ENCODE results near the gene PEMT.
"Not testable (repeated sequence)": the region's sequence is repeated elsewhere in the genome, so short reads cannot be mapped to it uniquely, and the experiment has no call there.

Gene PEMT

DNA sequence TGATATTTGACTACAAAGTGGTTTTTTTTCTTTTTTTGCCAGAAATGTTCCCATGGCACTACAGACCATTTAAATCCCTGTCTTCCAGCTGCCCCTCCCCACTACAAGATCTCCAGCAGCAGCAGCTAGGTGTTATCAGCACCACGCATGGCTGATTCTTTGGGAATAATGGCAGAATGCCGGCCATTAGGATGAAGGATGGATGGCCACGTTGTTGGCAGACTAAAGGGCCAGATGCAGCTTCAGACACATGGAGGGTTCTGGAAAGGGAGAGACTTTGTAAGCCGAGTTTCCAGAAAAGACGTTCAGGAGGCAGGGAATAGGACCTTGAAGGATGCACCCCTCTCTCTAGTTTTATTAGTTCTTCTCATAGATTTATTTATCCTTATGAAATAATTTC is 125.0 kb downstream of the PEMT start:
- in situ Hi-C loops (cut with HindIII; ENCODE audit: low sequenced_read_pairs): no loop called here

DNA sequence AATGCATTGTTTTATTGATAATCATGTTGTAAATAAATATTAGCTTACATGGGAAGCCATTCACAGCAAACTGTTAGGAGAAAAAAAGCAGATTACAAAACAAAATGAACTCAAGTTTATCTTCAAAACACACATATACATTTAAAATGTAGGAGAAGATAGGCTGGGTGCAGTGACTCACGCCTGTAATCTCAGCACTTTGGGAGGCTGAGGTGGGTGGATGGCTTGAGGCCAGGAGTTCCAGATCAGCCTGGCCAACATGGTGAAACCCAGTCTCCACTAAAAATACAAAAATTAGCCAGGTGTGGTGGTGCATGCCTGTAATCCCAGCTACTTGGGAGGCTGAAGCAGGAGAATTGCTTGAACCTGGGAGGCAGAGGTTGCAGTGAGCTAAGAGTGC is 125.6 kb downstream of the PEMT start:
- in situ Hi-C loops (cut with HindIII; ENCODE audit: low sequenced_read_pairs): not testable (repeated sequence)

GRCh38 chr17:17463821-17464220 is 127.7 kb downstream of the PEMT start:
- in situ Hi-C loops (cut with HindIII; ENCODE audit: low sequenced_read_pairs): no loop called here

GRCh38 chr17:17462048-17462824 is 129.3 kb downstream of the PEMT start:
- in situ Hi-C loops (cut with HindIII; ENCODE audit: low sequenced_read_pairs): no loop called here

GRCh38 chr17:17460038-17460437 is 131.5 kb downstream of the PEMT start:
- in situ Hi-C loops (cut with HindIII; ENCODE audit: low sequenced_read_pairs): no loop called here

GRCh38 chr17:17457680-17458079 is 133.8 kb downstream of the PEMT start:
- in situ Hi-C loops (cut with HindIII; ENCODE audit: low sequenced_read_pairs): no loop called here

GRCh38 chr17:17456251-17456650 is 135.3 kb downstream of the PEMT start:
- in situ Hi-C loops (cut with HindIII; ENCODE audit: low sequenced_read_pairs): no loop called here
